Ovary (tissue), 3 donors: ENCODE results near the gene MITD1.

Source experiments
- POLR2A ChIP-seq: fragments of 450-650 bp; IDR thresholded peaks from one replicate; pipeline ENCODE4 v1.6.1; 2017; ENCODE audit warnings: antibody characterized with exemption, mild to moderate bottlenecking, moderate library complexity
- TF ChIP-seq, protein P1 (sequence below), 3 donors: fragments of 450-650 bp in 2 of 3; fragments of 200-600 bp in 1 of 3; IDR thresholded peaks; one replicate each; pipeline versions ENCODE4 v1.5.1 to v1.8.0; 2016 to 2022; ENCODE audit warnings: antibody characterized with exemption in 3 of 3, mild to moderate bottlenecking in 1 of 3
- donor health status: DM: no; HTN: no; CAD: no.

DNA sequence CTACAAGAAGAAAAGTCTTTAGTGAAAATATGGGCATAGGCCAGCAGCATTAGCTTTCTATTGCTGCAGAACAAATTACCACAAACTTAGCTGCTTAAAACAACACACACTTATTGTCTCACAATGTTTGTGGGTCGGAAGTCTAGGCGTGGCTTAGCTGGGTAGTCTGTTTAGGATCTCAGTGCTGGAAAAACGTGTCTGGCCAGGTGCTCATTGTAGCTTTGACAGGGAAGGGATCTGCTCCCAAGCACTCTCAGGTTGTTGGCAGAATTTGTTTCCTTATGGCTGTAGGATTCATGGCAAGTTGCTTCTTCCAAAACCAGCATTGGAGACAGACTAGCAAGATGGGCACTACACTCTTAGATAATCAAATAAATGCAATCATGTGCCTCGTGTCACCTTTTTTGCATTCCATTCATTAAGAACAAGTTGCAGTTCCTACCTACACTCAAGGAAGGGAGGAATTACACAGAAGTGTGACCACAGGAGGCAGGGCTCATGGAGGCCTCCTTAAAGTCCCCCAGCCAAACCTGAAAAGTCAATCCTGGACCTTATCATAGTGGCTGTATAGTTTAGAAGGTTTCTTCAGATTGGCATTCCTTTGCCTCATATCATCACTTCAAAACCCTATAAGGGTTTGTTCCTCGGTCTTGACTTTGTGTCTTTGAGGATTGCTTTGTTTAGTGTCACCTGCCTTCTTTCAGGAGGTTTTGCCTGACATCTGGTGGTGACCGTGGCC lies 17.4 kb upstream of the MITD1 start:
- no peak for TF ChIP-seq POLR2A
- TF ChIP-seq, protein P1, sequence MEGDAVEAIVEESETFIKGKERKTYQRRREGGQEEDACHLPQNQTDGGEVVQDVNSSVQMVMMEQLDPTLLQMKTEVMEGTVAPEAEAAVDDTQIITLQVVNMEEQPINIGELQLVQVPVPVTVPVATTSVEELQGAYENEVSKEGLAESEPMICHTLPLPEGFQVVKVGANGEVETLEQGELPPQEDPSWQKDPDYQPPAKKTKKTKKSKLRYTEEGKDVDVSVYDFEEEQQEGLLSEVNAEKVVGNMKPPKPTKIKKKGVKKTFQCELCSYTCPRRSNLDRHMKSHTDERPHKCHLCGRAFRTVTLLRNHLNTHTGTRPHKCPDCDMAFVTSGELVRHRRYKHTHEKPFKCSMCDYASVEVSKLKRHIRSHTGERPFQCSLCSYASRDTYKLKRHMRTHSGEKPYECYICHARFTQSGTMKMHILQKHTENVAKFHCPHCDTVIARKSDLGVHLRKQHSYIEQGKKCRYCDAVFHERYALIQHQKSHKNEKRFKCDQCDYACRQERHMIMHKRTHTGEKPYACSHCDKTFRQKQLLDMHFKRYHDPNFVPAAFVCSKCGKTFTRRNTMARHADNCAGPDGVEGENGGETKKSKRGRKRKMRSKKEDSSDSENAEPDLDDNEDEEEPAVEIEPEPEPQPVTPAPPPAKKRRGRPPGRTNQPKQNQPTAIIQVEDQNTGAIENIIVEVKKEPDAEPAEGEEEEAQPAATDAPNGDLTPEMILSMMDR (IDR thresholded peaks at IDR 0.05), result no peak
